Measurements from ENCODE around the gene TPCN2. TPM values are rescaled to one million over a fixed set of nuclear protein-coding genes. Genes with fewer than 3 reads are reported as not detected.

Gene TPCN2
- total RNA-seq, 1 experiment from 2014 or later, result 15.2 TPM

- no TSS peak for BruUV-seq (replicated peaks)
- Histone ChIP-seq H3K9me3 (ENCODE audit: control insufficient read depth in 1 of 2, insufficient read depth in 1 of 2, low read depth in 1 of 2, low read length in 2 of 2) (no peaks in the 10 kb centered on the region), H3K4me3 (replicated peaks in 1 of 2; ENCODE audit: low read depth in 1 of 2, low read length in 2 of 2) (no peak overlapping the region), H4K20me1 (ENCODE audit: insufficient read depth) (no peaks in the 10 kb centered on the region), H3K4me2 (ENCODE audit: low read length) (no peak overlapping the region), H3K36me3 (ENCODE audit: control insufficient read depth in 1 of 2, insufficient read depth in 2 of 2, low read length in 2 of 2) (peaks cover 5 to 6% of the 10 kb centered on the region in 2 experiments; a peak in 3 of 4 replicates), H3K4me1 (ENCODE audit: control insufficient read depth in 1 of 2, insufficient read depth in 2 of 2, low read length in 2 of 2) (peaks cover 32 to 50% of the 10 kb centered on the region in 2 experiments), H3K9ac (ENCODE audit: low read length) (no peak overlapping the region), H3K79me2 (ENCODE audit: insufficient read depth, low read length) (no peaks in the 10 kb centered on the region), H2AFZ (ENCODE audit: low read depth, low read length, poor library complexity, severe bottlenecking) (no peak overlapping the region), H3K9me2 (ENCODE audit: insufficient read depth) (no peaks in the 10 kb centered on the region), H3K27me3 (ENCODE audit: insufficient read depth, low read length) (no peaks in the 10 kb centered on the region), H3K27ac (ENCODE audit: low read depth, low read length) (no peak overlapping the region; the same call in 1 of the 2 replicates)
- ChIA-PET POLR2A (no interaction called here), CTCF (no interaction called here), RAD21 (ENCODE audit: low non-redundant PET in 1 of 2, low total read pairs in 2 of 2, uncharacterized antibody in 2 of 2, unreplicated experiment in 2 of 2) (no interaction called here)
- no peak for ATAC-seq
- intact Hi-C loops (cut with micrococcal nuclease), result no loop called here
- TF ChIP-seq REST (IDR thresholded peaks at IDR 0.05; ENCODE audit: low read depth), result no peak
- no peak for DNase-seq (ENCODE audit: low read depth, low spot score)
Measured at GRCh38 chr11:69078508-69078907, 29.8 kb downstream of the TPCN2 start.

- no peak for DNase-seq (ENCODE audit: low read depth, low spot score)
- H3K79me2 ChIP-seq (ENCODE audit: insufficient read depth, low read length), result no peaks in the 10 kb centered on the region
- no peak overlapping the region for H2AFZ ChIP-seq (ENCODE audit: low read depth, low read length, poor library complexity, severe bottlenecking)
- 0 out of 2 replicates have a peak overlapping the region, but pooled peaks have one; percentile 70 for H3K4me2 ChIP-seq (ENCODE audit: low read length)
- H3K4me1 ChIP-seq (ENCODE audit: control insufficient read depth in 1 of 2, insufficient read depth in 2 of 2, low read length in 2 of 2), result peaks cover 32 to 48% of the 10 kb centered on the region in 2 experiments
- BruUV-seq (replicated peaks), result no TSS peak
- 0 out of 2 replicates have a peak overlapping the region, but pooled peaks have one; percentile 61 for H3K9ac ChIP-seq (ENCODE audit: low read length)
- no peak overlapping the region; the same call in 1 of the 2 replicates for H3K27ac ChIP-seq (ENCODE audit: low read depth, low read length)
- H4K20me1 ChIP-seq (ENCODE audit: insufficient read depth), result no peaks in the 10 kb centered on the region
- no peaks in the 10 kb centered on the region for H3K9me3 ChIP-seq (ENCODE audit: control insufficient read depth in 1 of 2, insufficient read depth in 1 of 2, low read depth in 1 of 2, low read length in 2 of 2)
- H3K36me3 ChIP-seq (ENCODE audit: control insufficient read depth in 1 of 2, insufficient read depth in 2 of 2, low read length in 2 of 2), result peaks cover 5 to 6% of the 10 kb centered on the region in 2 experiments; a peak in 3 of 4 replicates
- POLR2A ChIA-PET, result no interaction called here
- RAD21 ChIA-PET (ENCODE audit: low non-redundant PET in 1 of 2, low total read pairs in 2 of 2, uncharacterized antibody in 2 of 2, unreplicated experiment in 2 of 2), result no interaction called here
- intact Hi-C loops (cut with micrococcal nuclease), result no loop called here
- H3K4me3 ChIP-seq (replicated peaks in 1 of 2; ENCODE audit: low read depth in 1 of 2, low read length in 2 of 2), result no peak overlapping the region
- CTCF ChIA-PET, result no interaction called here
- no peak for ATAC-seq
- no peaks in the 10 kb centered on the region for H3K27me3 ChIP-seq (ENCODE audit: insufficient read depth, low read length)
- no peaks in the 10 kb centered on the region for H3K9me2 ChIP-seq (ENCODE audit: insufficient read depth)
- TF ChIP-seq ZNF274 (IDR thresholded peaks at IDR 0.05; ENCODE audit: low read depth, low read length), result no peak
- no peak for TF ChIP-seq EZH2phosphoT487 (IDR thresholded peaks at IDR 0.05; ENCODE audit: borderline replicate concordance)
- no peak for TF ChIP-seq SRF (IDR thresholded peaks at IDR 0.05; ENCODE audit: low read depth)
- no peak for TF ChIP-seq ATF3 (IDR thresholded peaks at IDR 0.05)
- no peak for TF ChIP-seq YY1 (IDR thresholded peaks at IDR 0.05; ENCODE audit: extremely low read depth, insufficient replicate concordance, low read depth, low read length)
- no peak for TF ChIP-seq ZBTB33 (IDR thresholded peaks at IDR 0.05; ENCODE audit: extremely low read depth, insufficient replicate concordance, low read length)
- no peak for TF ChIP-seq ZFX (IDR thresholded peaks at IDR 0.05)
- TF ChIP-seq TCF7L2 (IDR thresholded peaks at IDR 0.05; ENCODE audit: borderline replicate concordance, extremely low read depth, insufficient read depth, insufficient read length), result no peak
- TF ChIP-seq SP1 (IDR thresholded peaks at IDR 0.05; ENCODE audit: low read depth), result no peak
- TF ChIP-seq ELF1 (IDR thresholded peaks at IDR 0.05; ENCODE audit: borderline replicate concordance, low read depth), result no peak
- TF ChIP-seq SIN3A (IDR thresholded peaks at IDR 0.05; ENCODE audit: low read depth), result no peak
Measured at GRCh38 chr11:69078930-69079605, 30.3 kb downstream of the TPCN2 start.
